ENCODE results near the gene TADA2B.
A peak's percentile ranks its signal among the peaks of the same experiment; 100 is the strongest.

Gene TADA2B

GRCh38 chr4:7017446-7018048 is 25.6 kb upstream of the TADA2B start:
- no peak for DNase-seq (ENCODE audit: low spot score)

GRCh38 chr4:7018281-7018680 is 24.9 kb upstream of the TADA2B start:
- DNase-seq (ENCODE audit: low spot score), result no peak

GRCh38 chr4:7019367-7019766 is 23.8 kb upstream of the TADA2B start:
- no peak for DNase-seq (ENCODE audit: low spot score)

GRCh38 chr4:7020290-7020689 is 22.9 kb upstream of the TADA2B start:
- DNase-seq (ENCODE audit: low spot score), result no peak

GRCh38 chr4:7020856-7021255 is 22.3 kb upstream of the TADA2B start:
- no peak for DNase-seq (ENCODE audit: low spot score)

GRCh38 chr4:7021355-7021754 is 21.8 kb upstream of the TADA2B start:
- no peak for DNase-seq (ENCODE audit: low spot score)

GRCh38 chr4:7021930-7022664 is 21.1 kb upstream of the TADA2B start:
- DNase-seq (ENCODE audit: low spot score), result peak; percentile 98

- no peak for DNase-seq (ENCODE audit: low spot score)
Measured at GRCh38 chr4:7023486-7023885, 19.7 kb upstream of the TADA2B start.

- no peak for DNase-seq (ENCODE audit: low spot score)
Measured at GRCh38 chr4:7023901-7024300, 19.3 kb upstream of the TADA2B start.

GRCh38 chr4:7024336-7024890 is 18.8 kb upstream of the TADA2B start:
- DNase-seq (ENCODE audit: low spot score), result no peak

- no peak for DNase-seq (ENCODE audit: low spot score)
Measured at GRCh38 chr4:7025040-7025602, 18.1 kb upstream of the TADA2B start.

- DNase-seq (ENCODE audit: low spot score), result no peak
Measured at GRCh38 chr4:7026107-7026506, 17.1 kb upstream of the TADA2B start.

- DNase-seq (ENCODE audit: low spot score), result no peak
Measured at GRCh38 chr4:7027284-7027683, 15.9 kb upstream of the TADA2B start.

- DNase-seq (ENCODE audit: low spot score), result no peak
Measured at GRCh38 chr4:7027913-7028312, 15.3 kb upstream of the TADA2B start.

GRCh38 chr4:7029212-7029611 is 14.0 kb upstream of the TADA2B start:
- no peak for DNase-seq (ENCODE audit: low spot score)

- DNase-seq (ENCODE audit: low spot score), result no peak
Measured at GRCh38 chr4:7029921-7030320, 13.3 kb upstream of the TADA2B start.

- DNase-seq (ENCODE audit: low spot score), result no peak
Measured at GRCh38 chr4:7030856-7031255, 12.3 kb upstream of the TADA2B start.

GRCh38 chr4:7031558-7032449 is 11.4 kb upstream of the TADA2B start:
- no peak for DNase-seq (ENCODE audit: low spot score)

GRCh38 chr4:7032596-7032995 is 10.6 kb upstream of the TADA2B start:
- no peak for DNase-seq (ENCODE audit: low spot score)

- DNase-seq (ENCODE audit: low spot score), result peak; percentile 81
Measured at GRCh38 chr4:7034262-7035081, 8.7 kb upstream of the TADA2B start.

- no peak for DNase-seq (ENCODE audit: low spot score)
Measured at GRCh38 chr4:7037425-7037824, 5.7 kb upstream of the TADA2B start.
